Gastroesophageal sphincter (tissue), 4 donors: ENCODE data around the gene WDR64. TPM values are rescaled to one million over a fixed set of nuclear protein-coding genes. Genes with fewer than 3 reads are reported as not detected.

Experiments
- ATAC-seq: fragments of 150-250 bp; one replicate; pipeline ENCODE4 v1.9.1; 2016; ENCODE audit warnings: mild to moderate bottlenecking, moderate library complexity
- H3K27ac ChIP-seq, 4 donors: fragments of 200-600 bp; sonication (generic) in 3 of 4; 1 replicate in 3 of 4; 2 replicates in 1 of 4; pipeline ENCODE4 v1.5.1; 2016 to 2019
- H3K27me3 ChIP-seq: fragments of 200-600 bp; sonication (generic); one replicate; pipeline ENCODE4 v1.5.1; 2019
- H3K36me3 ChIP-seq, 2 donors: fragments of 200-600 bp; sonication (generic); one replicate each; pipeline ENCODE4 v1.5.1; 2019; ENCODE audit warnings: control low read depth in 1 of 2
- H3K4me1 ChIP-seq, 3 donors: fragments of 200-600 bp; sonication (generic); 1 replicate in 2 of 3; 2 replicates in 1 of 3; pipeline ENCODE4 v1.5.1; 2016 to 2019; ENCODE audit warnings: control low read depth in 2 of 3
- H3K4me3 ChIP-seq, 2 donors: fragments of 200-600 bp; sonication (generic); one replicate each; pipeline ENCODE4 v1.5.1; 2019; ENCODE audit warnings: mild to moderate bottlenecking in 1 of 2, moderate library complexity in 1 of 2
- H3K9me3 ChIP-seq, 3 donors: fragments of 200-600 bp; sonication (generic); one replicate each; pipeline ENCODE4 v1.5.1; 2017 to 2019; ENCODE audit warnings: control low read depth in 2 of 3
- EP300 ChIP-seq: sonication (generic); formaldehyde crosslinking; IDR thresholded peaks from one replicate; pipeline ENCODE4 v1.6.1; 2017; ENCODE audit warnings: antibody characterized with exemption, mild to moderate bottlenecking
- POLR2A ChIP-seq, 2 donors: fragments of 450-650 bp; IDR thresholded peaks; one replicate each; pipeline ENCODE4 v1.6.1; 2017; ENCODE audit warnings: antibody characterized with exemption in 2 of 2, mild to moderate bottlenecking in 2 of 2, moderate library complexity in 1 of 2
- POLR2AphosphoS5 ChIP-seq: sonication (generic); formaldehyde crosslinking; IDR thresholded peaks from one replicate; pipeline ENCODE4 v1.6.1; 2017; ENCODE audit warnings: antibody characterized with exemption
- WGBS, 2 donors: methylation state at CpG; one replicate each; pipeline ENCODE4 v1.1.5; 2018; ENCODE audit warnings: low coverage in 1 of 2; 5-methylcytosine and 5-hydroxymethylcytosine counted together
- total RNA-seq, 4 donors: library from RNA; depleted of rRNA; stranded (reverse); fragments of >200 nt; gene quantifications; one replicate each; pipeline ENCODE4 v1.1.0, GENCODE V29; 2016
- TF ChIP-seq, protein P1 (sequence below), 4 experiments: fragments of 200-600 bp in 2 of 4; fragments of 450-650 bp in 2 of 4; sonication (generic) in 1 of 4; IDR thresholded peaks; one replicate each; pipeline ENCODE4 v1.5.1; 2017 to 2019; ENCODE audit warnings: antibody characterized with exemption in 4 of 4, mild to moderate bottlenecking in 2 of 4, moderate library complexity in 2 of 4

WDR64 gene
- total RNA-seq, 4 donors from 2014 or later: 0.16 TPM; not detected in 3

DNA sequence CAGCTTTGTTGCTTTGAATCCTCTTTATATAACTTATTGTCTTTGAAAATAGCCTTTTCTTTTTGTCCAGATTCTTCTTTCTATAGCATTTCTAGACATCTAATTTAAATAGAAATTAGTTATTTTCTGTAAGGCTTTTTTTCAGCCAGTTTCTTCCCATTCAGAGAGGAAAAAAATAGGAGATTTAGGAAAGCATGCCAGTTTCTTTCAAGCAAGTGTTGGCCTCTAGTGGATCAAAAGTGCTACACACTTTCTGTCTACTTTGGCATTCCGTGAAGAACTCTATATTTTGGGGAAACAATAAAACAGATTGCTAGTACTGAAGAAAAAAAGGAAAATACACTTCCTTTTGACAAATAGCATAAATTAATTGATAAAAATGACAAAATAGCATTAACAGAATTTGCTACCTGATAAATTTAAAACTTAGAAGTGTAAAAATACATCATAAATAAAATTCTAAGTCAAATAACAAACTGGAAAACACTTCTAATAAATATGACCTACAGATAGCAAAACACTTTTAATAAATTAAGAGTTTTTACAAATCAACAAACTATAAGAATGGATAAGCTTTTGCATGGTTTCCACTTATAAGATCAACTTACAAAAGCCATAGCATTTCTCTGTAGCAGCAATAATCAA, 182.8 kb downstream of the WDR64 start:
- no peaks in the 10 kb centered on the region for H3K36me3 ChIP-seq
- no peak for ATAC-seq
- TF ChIP-seq, protein P1, sequence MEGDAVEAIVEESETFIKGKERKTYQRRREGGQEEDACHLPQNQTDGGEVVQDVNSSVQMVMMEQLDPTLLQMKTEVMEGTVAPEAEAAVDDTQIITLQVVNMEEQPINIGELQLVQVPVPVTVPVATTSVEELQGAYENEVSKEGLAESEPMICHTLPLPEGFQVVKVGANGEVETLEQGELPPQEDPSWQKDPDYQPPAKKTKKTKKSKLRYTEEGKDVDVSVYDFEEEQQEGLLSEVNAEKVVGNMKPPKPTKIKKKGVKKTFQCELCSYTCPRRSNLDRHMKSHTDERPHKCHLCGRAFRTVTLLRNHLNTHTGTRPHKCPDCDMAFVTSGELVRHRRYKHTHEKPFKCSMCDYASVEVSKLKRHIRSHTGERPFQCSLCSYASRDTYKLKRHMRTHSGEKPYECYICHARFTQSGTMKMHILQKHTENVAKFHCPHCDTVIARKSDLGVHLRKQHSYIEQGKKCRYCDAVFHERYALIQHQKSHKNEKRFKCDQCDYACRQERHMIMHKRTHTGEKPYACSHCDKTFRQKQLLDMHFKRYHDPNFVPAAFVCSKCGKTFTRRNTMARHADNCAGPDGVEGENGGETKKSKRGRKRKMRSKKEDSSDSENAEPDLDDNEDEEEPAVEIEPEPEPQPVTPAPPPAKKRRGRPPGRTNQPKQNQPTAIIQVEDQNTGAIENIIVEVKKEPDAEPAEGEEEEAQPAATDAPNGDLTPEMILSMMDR (IDR thresholded peaks at IDR 0.05): peak in 3 of 4 experiments; percentile 13 to 36 (median 18)
- no peak for TF ChIP-seq POLR2A (IDR thresholded peaks at IDR 0.05)
- no peak for TF ChIP-seq POLR2AphosphoS5
- H3K9me3 ChIP-seq: no peaks in the 10 kb centered on the region
- H3K4me3 ChIP-seq: no peak overlapping the region
- WGBS, 2 donors: 0 to 5% methylated on average over 1 of the region's 1 CpG
- H3K27me3 ChIP-seq: peaks cover 11% of the 10 kb centered on the region
- H3K4me1 ChIP-seq: no peaks in the 10 kb centered on the region
- no peak overlapping the region for H3K27ac ChIP-seq

DNA sequence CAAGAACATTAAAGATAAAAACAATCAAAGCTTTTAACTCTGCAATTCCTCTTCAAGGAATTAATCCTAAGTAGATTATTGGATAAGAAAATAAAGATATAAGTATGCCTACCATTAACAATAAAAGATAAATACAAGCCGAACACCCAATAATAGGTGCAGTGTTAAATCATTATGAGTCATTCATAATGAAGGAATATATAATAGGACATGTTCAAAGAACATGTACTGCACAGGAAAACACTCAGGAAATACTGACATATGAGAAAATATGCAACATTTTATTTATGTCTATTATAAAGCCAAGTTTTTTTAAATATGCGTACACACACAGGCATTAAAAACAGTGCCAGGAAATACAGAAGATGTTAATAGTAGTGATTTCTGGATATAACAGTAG, 184.9 kb downstream of the WDR64 start:
- no peaks in the 10 kb centered on the region for H3K36me3 ChIP-seq
- H3K4me1 ChIP-seq: no peaks in the 10 kb centered on the region
- ATAC-seq: no peak
- 74 to 86% methylated on average over 2 of the region's 2 CpGs for WGBS, 2 donors
- no peak overlapping the region for H3K27ac ChIP-seq
- H3K4me3 ChIP-seq: no peak overlapping the region
- H3K9me3 ChIP-seq: no peaks in the 10 kb centered on the region
- TF ChIP-seq, protein P1 (IDR thresholded peaks at IDR 0.05): no peak
- TF ChIP-seq POLR2A (IDR thresholded peaks at IDR 0.05) (no peak), POLR2AphosphoS5 (no peak), EP300 (no peak)
- H3K27me3 ChIP-seq: peaks cover 11% of the 10 kb centered on the region

DNA sequence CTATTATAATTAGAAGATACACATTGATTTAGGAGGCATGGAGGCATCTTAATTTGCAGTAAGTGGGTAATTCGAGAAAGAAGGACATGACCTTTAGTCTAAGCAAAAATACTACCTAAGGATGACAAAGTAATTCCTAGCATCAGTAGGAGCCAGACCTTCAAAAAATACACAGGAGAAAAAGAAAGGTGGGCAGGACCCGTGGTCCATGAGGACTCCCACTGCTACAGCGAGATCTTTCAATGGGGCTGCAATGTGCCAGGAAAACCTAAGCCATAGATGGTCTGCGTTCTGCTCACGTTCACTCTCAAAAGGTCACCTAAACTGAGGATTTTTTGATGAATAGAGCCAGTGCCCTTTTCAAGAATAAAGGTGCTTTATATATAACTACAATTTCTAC, 185.3 kb downstream of the WDR64 start:
- no peaks in the 10 kb centered on the region for H3K9me3 ChIP-seq
- no peak for ATAC-seq
- peaks cover 11% of the 10 kb centered on the region for H3K27me3 ChIP-seq
- TF ChIP-seq POLR2A (IDR thresholded peaks at IDR 0.05) (no peak), POLR2AphosphoS5 (no peak), EP300 (no peak)
- TF ChIP-seq, protein P1 (IDR thresholded peaks at IDR 0.05): no peak
- H3K4me1 ChIP-seq: no peaks in the 10 kb centered on the region
- 71 to 78% methylated on average over 5 of the region's 5 CpGs for WGBS, 2 donors
- no peak overlapping the region for H3K4me3 ChIP-seq
- no peaks in the 10 kb centered on the region for H3K36me3 ChIP-seq
- H3K27ac ChIP-seq: no peak overlapping the region

DNA sequence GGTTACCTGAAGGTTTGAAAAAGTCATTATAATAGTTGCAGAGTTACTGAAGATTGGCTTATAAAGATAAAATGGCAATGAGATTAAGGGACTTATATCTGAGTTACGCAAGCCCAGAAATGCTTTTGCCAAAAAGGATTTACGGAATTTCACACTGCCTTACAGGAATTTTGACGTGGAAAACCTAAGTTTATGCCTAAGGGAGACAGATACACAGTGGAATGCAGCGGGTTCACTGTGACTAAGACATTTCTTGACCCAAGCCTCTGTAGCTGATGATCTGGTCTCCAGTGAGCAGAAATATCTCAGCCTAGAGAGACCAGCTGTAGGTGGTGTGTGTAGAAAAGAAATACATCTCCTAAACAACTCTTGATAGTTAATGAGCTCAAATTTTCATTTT, 185.8 kb downstream of the WDR64 start:
- H3K27me3 ChIP-seq: peaks cover 11% of the 10 kb centered on the region
- no peaks in the 10 kb centered on the region for H3K36me3 ChIP-seq
- WGBS, 2 donors: 73 to 80% methylated on average over 3 to 4 of the region's 4 CpGs
- H3K27ac ChIP-seq: no peak overlapping the region
- H3K4me1 ChIP-seq: no peaks in the 10 kb centered on the region
- H3K4me3 ChIP-seq: no peak overlapping the region
- no peaks in the 10 kb centered on the region for H3K9me3 ChIP-seq
- ATAC-seq: no peak
- TF ChIP-seq POLR2A (IDR thresholded peaks at IDR 0.05) (no peak), EP300 (no peak), POLR2AphosphoS5 (no peak)
- TF ChIP-seq, protein P1 (IDR thresholded peaks at IDR 0.05): no peak

DNA sequence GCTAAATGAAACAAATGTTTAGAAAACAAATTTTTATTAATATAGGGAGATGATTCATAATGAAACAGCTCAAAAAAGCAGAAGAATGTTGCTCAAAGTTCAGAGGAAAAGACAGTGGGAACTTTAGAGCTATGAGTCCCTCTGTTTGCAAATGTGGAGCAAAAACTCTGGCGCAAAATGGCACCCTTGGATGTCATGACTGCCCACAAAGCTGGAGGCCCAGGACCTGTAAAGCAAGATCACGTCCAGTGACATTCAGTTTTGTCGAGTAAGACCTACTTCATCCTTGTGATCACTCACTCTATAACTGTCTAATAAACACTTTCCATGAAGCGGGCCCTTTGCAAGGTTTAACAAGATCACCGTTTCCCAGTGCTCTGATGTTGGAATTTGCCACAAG, 186.8 kb downstream of the WDR64 start:
- H3K9me3 ChIP-seq: no peaks in the 10 kb centered on the region
- H3K27ac ChIP-seq: no peak overlapping the region
- no peaks in the 10 kb centered on the region for H3K36me3 ChIP-seq
- no peaks in the 10 kb centered on the region for H3K4me1 ChIP-seq
- peaks cover 11% of the 10 kb centered on the region for H3K27me3 ChIP-seq
- TF ChIP-seq, protein P1 (IDR thresholded peaks at IDR 0.05): no peak
- no peak for TF ChIP-seq EP300
- TF ChIP-seq POLR2A (IDR thresholded peaks at IDR 0.05): no peak
- TF ChIP-seq POLR2AphosphoS5: no peak
- ATAC-seq: no peak
- H3K4me3 ChIP-seq: no peak overlapping the region
- 88 to 94% methylated on average over 5 of the region's 5 CpGs for WGBS, 2 donors
